NB4 (cell line): ENCODE measurements around the gene NAALAD2.

Experiments used
- DNase-seq: peaks from one replicate; pipeline ENCODE4 v3.0.0; 2010; ENCODE audit warnings: low read depth
- H3K4me3 ChIP-seq: one replicate; pipeline ENCODE4 v1.5.1; 2011; ENCODE audit warnings: mild to moderate bottlenecking, low read depth, low read length, moderate library complexity
- CTCF ChIP-seq: IDR thresholded peaks from one replicate; pipeline ENCODE4 v1.5.1; 2012; ENCODE audit warnings: low read depth, low read length
- MAX ChIP-seq: IDR thresholded peaks from 2 replicates; pipeline ENCODE4 v1.6.1; 2011; ENCODE audit warnings: low read depth, low read length
- MYC ChIP-seq: IDR thresholded peaks from 2 replicates; pipeline ENCODE4 v1.6.1; 2011; ENCODE audit warnings: low read depth, low read length
- POLR2A ChIP-seq: IDR thresholded peaks from 2 replicates; pipeline ENCODE4 v1.6.1; 2011; ENCODE audit warnings: mild to moderate bottlenecking; ENCODE audit not compliant: insufficient read length; ENCODE audit errors: extremely low read depth

NAALAD2 gene

DNA sequence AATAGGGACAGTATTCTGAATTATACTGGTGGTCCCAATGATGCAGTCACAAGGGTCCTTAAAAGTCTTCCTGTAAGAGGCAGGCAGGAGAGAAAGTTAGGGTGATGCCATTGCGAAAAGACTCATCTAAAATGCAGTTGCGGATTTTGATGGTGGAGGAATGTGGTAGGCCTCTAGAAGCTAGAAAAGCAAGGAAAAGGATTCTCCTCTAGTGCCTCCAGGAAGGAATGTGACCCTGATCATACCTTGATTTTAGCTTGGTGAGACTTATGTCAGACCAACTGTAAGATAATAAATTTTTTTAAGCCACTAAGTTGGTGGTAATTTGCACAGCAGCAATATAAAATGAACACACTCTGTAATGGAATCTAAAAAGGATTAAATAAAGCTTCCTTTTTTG is 54.5 kb downstream of the NAALAD2 start:
- no peak for DNase-seq
- H3K4me3 ChIP-seq, result no peak overlapping the region
- TF ChIP-seq MYC, result no peak
- TF ChIP-seq POLR2A, result no peak
- TF ChIP-seq MAX, result no peak
- no peak for TF ChIP-seq CTCF

DNA sequence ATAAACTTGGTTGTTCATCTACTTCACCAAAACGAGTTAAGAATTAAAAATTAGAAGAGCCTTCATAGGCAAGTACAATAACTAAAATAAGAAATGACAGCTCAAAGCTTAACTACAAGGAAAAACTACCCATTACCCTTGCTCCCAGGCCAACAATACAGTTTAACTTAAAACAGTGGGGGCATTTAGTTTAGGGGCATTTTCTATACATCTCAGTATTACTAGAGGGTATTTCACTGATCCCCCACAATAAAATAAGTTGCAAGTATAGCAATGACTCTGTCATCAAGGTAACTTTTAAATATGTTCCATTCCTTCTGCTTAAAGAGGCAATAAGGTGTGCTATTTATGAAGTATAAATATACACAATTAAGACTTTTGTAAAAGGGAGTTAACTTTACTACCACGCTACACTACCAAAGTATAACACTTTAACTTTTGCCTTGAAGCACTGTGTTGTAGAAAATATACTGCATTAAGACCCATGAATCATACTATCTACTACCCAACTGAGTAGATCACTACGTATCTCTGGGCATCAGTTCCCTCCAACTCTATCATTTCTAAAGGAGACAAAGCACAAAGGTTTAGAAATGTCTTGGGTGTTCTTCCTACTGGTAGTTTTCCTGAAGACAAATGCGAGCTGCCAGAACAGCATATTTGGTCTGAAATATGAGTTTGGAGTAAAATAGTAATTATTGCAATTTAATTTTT is 58.6 kb downstream of the NAALAD2 start:
- H3K4me3 ChIP-seq, result no peak overlapping the region
- TF ChIP-seq CTCF (no peak), MAX (no peak), POLR2A (no peak), MYC (no peak)
- no peak for DNase-seq

DNA sequence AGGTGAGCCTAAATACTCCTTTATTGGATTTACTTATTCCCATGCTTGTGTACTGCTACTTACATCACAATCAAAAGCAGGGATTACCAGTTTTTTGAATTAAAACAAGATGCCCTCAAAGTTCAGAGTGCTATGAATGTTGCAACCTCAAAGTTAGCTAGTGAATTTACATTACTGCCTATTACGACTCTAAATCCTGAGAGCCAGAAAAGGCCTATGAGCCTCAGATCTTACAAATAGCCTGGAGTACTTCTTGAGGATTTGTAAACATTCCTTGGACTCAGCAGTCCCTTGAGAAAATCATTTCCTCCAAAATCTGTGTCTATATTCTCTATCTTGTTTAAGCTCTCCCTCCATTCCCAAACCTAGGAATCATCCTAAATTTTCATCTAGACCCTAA is 62.9 kb downstream of the NAALAD2 start:
- no peak overlapping the region for H3K4me3 ChIP-seq
- no peak for DNase-seq
- no peak for TF ChIP-seq CTCF
- TF ChIP-seq MYC, result no peak
- TF ChIP-seq POLR2A, result no peak
- TF ChIP-seq MAX, result no peak

DNA sequence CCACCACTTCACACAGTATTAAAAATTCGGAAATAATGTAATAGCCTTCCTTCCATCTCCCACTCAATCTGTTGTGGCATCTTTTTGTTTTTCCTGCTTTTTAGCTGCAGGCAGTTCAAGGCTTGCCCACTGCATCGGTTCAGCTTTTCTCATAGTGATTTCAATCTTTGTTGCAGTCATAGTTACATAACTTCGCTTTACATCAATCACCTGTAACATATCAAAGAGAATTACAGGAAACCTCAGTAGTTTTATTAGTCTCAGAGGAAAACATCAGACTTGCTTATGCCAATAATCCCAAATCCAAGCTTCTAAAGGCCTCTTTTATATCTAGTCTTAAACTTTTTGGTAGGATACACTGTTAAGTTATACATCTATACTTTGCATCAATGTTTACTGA is 67.9 kb downstream of the NAALAD2 start:
- DNase-seq, result no peak
- no peak overlapping the region for H3K4me3 ChIP-seq
- no peak for TF ChIP-seq POLR2A
- TF ChIP-seq MYC, result no peak
- TF ChIP-seq MAX, result no peak
- no peak for TF ChIP-seq CTCF

GRCh38 chr11:90204407-90204806 is 69.9 kb downstream of the NAALAD2 start:
- TF ChIP-seq MYC, result no peak
- TF ChIP-seq POLR2A, result no peak
- TF ChIP-seq MAX, result no peak
- no peak for TF ChIP-seq CTCF
- H3K4me3 ChIP-seq, result no peak overlapping the region
- no peak for DNase-seq
